Activated T-cell treated with anti-CD3 and anti-CD28 coated beads for 48 hours (primary cell): ENCODE measurements around the gene LCE2A.
"Not testable (repeated sequence)": the region's sequence is repeated elsewhere in the genome, so short reads cannot be mapped to it uniquely, and the experiment has no call there.

Experiments
- DNase-seq: peaks from one replicate; pipeline ENCODE4 v3.0.0-alpha.2; 2020; ENCODE audit warnings: low read depth

LCE2A gene, protein sequence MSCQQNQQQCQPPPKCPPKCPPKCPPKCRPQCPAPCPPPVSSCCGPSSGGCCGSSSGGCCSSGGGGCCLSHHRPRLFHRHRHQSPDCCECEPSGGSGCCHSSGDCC

GRCh38 chr1:152697701-152698600 lies at the start of gene LCE2A:
Gene LCE2A, plus strand, starts transcription at chr1:152698345. Its CDS starts 557 bp downstream, at chr1:152698902.
- DNase-seq = no peak

DNA sequence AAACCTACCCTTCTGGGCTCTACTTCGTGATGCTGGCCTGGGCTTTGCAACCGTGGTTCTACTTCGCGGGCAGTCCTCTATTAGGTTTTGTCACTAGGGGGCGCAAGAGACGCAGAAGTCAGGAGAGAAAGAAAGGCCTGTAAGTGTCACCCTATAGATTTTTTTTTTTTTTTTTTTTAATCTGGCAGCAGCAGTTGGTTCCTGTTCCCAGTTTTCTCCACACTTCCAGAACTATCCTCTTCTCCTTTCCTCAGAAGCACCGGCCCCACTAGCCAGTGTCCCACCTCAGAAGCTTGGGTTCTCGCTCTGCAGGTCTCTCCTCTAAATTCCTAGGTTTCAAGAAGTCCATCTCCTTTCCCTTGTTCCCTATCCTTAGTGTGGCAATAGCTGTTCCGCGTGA lies 44.0 kb upstream of the LCE2A start:
- DNase-seq = peak; percentile 35

- DNase-seq = no peak
These were observed 41.7 kb upstream of the LCE2A start for GRCh38 chr1:152656459-152656858.

DNA sequence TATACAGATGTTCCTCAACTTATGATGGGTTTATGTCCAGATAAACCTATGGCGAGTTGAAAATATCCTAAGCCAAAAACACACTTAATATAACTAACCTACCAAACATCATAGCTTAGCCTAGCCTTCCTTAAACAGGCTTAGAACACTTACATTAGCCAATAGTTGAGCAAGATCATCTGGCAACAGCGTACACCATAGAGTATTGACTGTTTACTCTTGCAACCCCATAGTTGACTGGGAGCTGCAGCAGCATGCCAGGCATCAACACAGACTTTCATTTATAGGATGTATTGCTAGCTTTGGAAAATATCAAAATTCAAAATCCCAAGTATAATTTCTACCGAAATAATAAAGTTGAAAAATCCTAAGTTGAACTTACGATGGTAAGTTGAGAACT lies 40.5 kb upstream of the LCE2A start:
- DNase-seq = no peak

DNA sequence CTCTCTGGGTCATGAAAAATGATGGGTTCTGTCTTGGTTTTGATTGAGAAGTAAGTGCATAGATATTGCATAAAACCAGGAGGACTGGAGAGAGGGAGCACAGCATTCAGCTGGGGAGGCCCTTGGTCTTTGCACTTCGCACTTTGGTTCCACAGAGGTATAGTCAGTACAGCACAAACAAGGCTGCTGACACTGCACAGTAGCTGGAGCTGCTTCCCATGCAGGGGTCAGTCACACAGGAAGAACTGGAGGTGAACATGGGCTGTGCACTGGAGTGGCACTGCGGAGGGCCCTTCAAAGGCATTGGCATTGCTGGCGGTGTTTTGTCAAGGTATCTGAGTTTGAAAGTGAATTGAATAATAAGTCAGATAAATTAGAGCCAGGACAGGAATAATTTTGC lies 39.5 kb upstream of the LCE2A start:
- DNase-seq = no peak

- DNase-seq = no peak
These were observed 35.0 kb upstream of the LCE2A start, which contains the start of gene LCE2D for GRCh38 chr1:152663098-152663497. Gene LCE2D, plus strand, starts transcription at chr1:152663380. Its CDS starts 726 bp downstream, at chr1:152664106.

- DNase-seq = not testable (repeated sequence)
These were observed 32.0 kb upstream of the LCE2A start for GRCh38 chr1:152666171-152666570.

- no peak for DNase-seq
These were observed 30.5 kb upstream of the LCE2A start for GRCh38 chr1:152667648-152668047.

DNA sequence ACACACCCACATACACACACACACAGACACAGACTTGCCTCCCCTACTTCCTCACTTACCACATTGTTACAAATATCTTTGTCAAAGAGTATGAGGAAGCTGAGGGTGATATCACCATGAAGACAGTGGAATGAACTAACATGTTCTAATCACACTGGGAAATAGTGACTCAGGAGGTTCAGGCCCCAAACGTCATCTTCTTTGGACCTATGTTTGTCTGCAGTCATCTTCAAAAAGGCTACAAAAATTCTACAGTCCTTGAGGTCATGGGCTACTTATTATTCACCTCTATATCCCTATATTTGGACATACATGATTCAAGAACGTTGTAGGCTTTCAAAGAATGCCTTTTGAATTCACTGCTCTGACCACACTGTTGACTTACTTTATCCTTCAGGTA lies 25.1 kb upstream of the LCE2A start:
- no peak for DNase-seq

- not testable (repeated sequence) for DNase-seq
These were observed 23.2 kb upstream of the LCE2A start, which contains the start of gene LCE2C for GRCh38 chr1:152674983-152675382. Gene LCE2C, plus strand, starts transcription at chr1:152675279. Its CDS starts 737 bp downstream, at chr1:152676016.

DNA sequence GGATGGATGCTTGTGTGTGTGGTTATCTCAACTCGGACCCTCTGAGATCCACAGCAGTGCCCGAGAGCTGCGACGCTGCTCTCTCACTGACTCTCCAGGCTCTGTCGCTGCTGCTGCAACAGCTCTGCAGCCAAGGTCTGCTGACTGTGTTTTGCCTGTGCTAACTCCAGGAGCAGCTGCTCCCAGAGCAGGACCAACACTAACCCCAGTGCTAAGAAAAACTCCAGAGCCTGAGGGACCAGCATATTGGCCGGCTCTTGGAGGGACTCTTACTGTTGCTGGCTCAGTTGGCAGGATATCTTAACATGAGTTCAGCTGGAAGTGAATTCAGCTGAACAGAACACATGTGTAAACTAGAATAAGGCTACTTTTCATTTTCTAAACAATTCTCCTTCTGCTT lies 18.7 kb upstream of the LCE2A start:
- no peak for DNase-seq

DNA sequence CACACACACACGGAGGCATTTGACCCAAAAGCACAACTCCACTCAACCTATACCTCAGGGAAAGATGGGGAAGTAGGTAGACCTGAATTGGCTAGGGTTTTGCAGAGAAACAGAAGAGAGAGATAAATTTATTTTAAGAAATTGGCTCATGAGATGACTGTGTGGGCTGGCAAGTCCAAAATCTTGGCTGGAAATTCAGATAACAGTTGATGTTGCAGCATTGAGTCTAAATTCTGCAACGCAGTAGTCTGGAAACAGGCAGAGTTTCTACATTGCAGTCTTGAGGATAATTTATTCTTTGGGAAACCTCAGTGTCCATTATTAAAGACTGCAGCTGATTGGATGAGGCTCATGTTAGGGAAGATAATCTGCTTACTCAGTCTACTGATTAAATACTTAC lies 16.5 kb upstream of the LCE2A start:
- no peak for DNase-seq

- no peak for DNase-seq
These were observed 14.3 kb upstream of the LCE2A start for GRCh38 chr1:152683846-152684245.

DNA sequence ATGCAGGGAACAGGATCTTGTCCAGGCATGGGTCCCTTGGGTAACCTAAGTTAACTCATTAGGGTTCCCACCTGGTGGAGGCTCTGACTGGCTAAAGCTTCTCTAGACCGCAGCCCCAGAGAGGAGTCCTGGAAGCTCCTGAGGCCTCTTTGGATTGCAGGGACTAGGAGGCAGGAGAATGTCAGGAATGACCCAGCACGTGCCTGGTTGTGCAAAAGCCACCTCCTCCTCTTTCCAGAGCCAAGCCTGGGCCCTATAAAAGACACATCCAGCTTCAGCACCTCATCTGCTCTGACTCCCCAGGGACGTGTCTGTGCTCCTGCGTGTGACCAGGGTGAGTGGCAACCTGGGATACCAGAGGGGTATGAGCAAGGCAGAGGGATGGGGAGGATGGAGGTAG lies 12.3 kb upstream of the LCE2A start, which contains the start of gene LCE2B:
LCE2B (plus strand) TSS at position 301 of the 400 bp plus-strand sequence. CDS start 721 bp downstream, outside the sequence.
- not testable (repeated sequence) for DNase-seq

GRCh38 chr1:152699746-152700145 lies 1.6 kb downstream of the LCE2A start:
- DNase-seq = no peak

GRCh38 chr1:152707860-152708259 lies 9.7 kb downstream of the LCE2A start, which contains the start of gene LCE4A:
Gene LCE4A, plus strand, starts transcription at chr1:152708160. Its CDS starts 916 bp downstream, at chr1:152709076.
- no peak for DNase-seq

DNA sequence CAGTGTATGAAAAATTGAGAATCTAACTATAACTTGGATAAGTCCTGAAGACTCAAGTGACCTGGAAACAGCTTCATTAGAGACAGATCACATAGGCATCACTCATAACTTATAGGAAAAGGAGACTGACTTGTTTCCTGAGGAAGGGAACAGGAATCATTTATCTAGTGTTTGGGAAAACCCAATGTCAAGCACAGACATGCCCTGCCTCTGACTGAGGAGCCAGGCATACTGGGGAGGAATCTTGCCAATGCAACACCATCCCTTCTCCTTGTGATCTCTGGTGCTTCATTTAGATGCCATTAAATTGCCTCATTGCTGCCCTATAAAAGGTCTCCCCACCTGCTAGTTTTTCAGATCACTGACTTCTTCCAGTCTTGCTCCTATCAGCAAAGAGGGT lies 20.1 kb downstream of the LCE2A start:
- no peak for DNase-seq

- DNase-seq = no peak
These were observed 27.1 kb downstream of the LCE2A start for GRCh38 chr1:152725261-152725660.

GRCh38 chr1:152728986-152729385 lies 30.8 kb downstream of the LCE2A start:
- DNase-seq = no peak

GRCh38 chr1:152735648-152736047 lies 37.5 kb downstream of the LCE2A start:
- no peak for DNase-seq

GRCh38 chr1:152737997-152738396 lies 39.9 kb downstream of the LCE2A start:
- no peak for DNase-seq

DNA sequence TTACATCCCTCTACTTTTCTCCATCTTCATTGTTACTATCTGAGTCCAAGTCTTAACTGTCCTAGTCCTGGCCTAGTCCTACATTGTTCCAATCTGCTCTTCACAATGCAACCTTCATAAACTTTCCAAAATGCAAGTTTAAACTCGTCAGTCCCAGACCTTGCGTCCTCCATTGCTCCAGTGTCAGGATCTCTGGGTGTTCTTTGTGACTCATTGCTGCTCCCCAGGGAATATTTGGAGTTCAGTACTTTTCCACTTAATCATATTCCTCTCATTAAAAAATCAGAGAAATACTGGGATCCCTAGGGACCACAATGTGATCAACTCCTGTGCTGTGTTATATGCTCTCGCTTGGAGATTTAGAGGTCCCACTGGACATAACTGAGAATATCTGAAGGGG lies 41.7 kb downstream of the LCE2A start:
- DNase-seq = no peak

DNA sequence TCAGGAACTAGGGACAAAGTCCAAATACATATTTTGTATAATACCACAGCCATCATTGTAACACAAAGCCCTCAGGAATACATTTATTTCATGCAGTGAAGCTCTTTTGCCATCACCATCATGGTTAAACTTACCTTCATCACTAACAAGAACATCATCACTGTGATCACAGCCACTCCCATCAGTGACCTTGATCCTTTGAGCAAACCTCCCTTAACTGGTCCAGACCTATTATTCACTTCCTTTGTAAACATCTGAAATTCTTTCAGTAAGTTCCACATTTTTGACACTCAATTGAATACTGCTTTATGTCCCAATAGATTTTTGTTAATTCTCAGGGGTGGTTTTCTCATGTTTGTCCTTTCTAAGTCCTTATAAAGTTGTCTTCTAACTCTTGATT lies 43.5 kb downstream of the LCE2A start:
- DNase-seq = no peak
